HG03442 (cell line): ENCODE measurements around the gene LYVE1.

ENCODE experiments used
- ATAC-seq: cut with Tn5 transposase; IDR thresholded peaks from one replicate; pipeline ENCODE4 v1.9.1; 2021; ENCODE audit warnings: mild to moderate bottlenecking, moderate library complexity; ENCODE audit not compliant: unreplicated experiment

The LYVE1 gene

DNA sequence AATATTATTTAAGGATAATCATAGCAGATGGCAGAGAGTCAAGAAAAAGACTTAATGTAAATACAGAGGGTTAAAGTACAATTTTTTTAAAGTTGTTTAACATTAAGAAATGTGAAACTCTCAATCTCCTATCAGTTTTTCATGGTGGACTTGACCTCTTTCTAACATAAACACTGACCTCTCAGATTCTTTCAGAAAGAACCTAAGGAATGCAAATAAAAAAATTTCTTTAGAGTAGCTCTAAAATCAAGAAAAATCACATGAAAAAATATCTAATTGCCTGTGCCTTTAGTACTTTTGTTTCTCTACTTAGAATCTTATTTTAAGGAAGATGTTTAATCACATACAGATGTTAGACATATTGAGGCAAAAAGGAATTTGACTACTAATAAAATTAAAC lies 40.3 kb downstream of the LYVE1 start:
- ATAC-seq, result no peak

DNA sequence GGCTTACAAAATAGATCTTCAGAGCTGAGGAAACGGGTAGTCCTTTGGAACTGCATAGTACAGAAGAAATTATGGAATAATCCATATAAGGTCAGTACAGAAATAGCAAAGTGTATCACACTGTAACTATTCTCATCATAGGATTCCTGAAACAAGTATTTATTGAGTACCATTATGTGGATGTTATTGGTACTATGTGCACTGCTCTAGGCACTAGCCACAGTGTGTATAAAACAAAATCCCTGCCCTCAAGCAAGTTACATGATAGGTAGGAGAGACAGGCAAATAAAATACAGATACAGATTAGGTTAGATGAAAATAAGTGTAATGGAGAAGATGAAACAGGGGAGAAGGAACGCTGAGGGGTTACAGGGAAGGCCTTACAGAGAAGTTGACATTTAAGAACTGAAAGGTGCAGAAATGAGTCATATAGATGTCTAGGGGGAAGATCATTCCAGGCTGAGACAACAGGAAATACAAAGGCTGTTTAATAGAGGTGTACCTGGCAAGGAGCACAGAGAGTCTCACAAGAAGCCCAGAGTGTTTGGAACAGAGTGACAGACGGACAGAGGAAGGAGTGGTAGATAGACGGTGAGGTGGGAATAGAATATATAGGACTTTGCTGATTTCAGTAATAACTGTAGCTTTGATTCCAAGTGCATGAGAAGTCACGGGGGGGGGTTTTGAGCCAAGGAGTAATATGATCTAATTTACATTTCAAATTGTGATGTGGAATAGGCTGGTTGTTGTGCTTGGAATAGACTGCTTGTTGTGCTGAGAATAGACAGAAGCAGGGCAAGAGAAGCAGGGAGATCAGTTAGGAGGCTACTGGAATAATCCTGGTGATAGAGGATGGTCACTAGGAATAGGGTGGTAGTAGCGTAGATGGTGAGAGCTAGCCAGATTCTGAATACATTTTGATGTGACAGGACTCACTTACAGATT lies 41.2 kb downstream of the LYVE1 start:
- ATAC-seq, result peak; percentile 79

GRCh38 chr11:10524471-10524870 lies 44.0 kb downstream of the LYVE1 start:
- no peak for ATAC-seq

DNA sequence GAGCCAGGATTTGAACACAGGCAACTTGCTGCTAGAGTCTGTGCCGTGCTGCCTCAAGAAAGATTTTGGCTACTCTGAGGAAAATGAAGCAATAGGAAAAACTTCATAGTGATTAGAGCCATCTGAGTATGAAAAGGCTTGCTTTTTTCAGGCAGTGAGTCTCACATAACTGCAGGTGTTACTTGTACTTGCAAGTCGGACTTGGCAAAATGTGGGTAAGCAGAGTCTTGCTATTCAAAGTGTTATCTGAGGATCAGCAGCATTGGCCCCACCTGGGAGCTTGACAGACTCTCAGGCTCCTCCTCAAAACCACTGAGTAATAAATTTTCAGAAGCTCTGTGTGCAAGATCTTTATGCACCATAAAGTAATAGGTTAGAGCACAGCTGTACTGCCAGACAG lies 45.5 kb downstream of the LYVE1 start:
- ATAC-seq, result no peak

DNA sequence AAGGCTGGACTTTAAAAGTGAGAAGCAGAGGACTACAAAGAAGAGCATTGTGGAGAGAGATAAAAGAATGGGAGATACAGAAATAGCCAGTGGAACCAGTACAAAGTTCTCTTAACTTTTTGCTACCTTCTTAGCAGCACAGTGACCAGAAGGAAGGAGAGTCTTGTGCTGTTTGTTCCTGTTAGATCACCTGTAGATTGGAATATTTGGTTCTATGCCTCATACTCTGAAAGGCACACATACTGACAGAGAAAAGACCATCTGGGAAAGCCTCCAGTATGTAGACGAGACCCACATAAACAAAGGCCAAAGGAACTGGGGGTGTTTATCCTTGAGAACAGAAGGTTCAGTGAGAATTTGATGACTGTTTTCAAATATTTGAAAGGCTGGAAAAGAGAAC lies 46.2 kb downstream of the LYVE1 start:
- ATAC-seq, result no peak

DNA sequence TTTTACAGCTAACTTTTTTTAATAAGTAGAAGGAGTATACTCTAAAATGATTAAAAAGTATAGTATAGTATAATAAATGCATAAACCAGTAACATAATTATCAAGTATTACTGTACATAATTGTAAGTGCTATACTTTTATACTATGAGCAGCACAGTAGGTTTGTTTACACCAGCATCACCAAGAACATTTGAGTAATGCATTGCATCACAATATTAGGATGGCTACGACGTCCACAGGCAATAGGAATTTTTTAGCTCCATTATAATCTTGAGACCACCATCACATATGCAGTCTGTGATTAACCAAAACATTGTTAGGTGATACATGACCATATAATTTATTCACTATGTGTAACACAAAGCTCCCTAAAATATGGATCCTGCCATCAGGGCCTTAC lies 47.9 kb downstream of the LYVE1 start:
- no peak for ATAC-seq

- ATAC-seq, result no peak
Measured at GRCh38 chr11:10519630-10520029, 48.8 kb downstream of the LYVE1 start.

DNA sequence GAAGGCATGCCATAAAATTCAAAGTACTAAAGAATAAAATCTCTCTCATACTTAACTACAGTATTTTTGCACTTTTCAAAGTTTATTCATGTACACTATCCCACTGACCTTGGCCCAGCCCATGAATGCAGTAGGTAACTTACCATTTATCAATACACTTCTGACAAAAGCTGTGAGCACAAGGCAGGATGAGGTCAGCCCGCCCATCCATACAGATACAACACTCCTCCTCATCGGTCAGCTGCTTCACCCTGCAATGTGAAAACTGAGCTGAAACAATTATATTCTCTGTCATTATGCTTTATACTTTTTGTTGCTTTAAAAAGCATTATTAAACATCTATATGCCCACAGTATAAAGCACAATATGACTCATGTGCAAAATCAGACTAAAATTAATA lies 49.6 kb downstream of the LYVE1 start:
- no peak for ATAC-seq

GRCh38 chr11:10518123-10518522 lies 50.3 kb downstream of the LYVE1 start:
- no peak for ATAC-seq

DNA sequence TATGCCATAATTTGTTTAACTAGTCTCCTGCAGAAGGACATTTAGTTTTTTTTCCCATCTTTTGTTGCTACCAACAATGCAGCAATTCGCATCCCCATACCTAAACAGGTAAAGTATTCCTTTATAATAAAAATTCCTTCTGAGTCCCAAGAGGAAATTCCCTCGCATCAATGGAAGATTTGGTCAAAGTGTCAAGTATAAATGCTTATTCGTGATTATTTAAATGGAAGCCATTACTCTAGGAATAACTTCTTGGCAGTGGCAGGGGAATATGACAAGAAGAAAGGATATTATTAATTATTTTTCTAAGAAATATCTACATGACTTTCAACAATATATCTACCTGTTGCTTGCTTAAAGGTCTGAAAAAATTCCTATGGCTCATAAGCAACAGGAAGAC lies 53.0 kb downstream of the LYVE1 start:
- no peak for ATAC-seq

- no peak for ATAC-seq
Measured at GRCh38 chr11:10514709-10515108, 53.8 kb downstream of the LYVE1 start.

- ATAC-seq, result no peak
Measured at GRCh38 chr11:10514202-10514601, 54.3 kb downstream of the LYVE1 start.

GRCh38 chr11:10511181-10511621 lies 57.3 kb downstream of the LYVE1 start:
- ATAC-seq, result no peak
